Measurements from ENCODE around the gene HPCAL4.

DNA sequence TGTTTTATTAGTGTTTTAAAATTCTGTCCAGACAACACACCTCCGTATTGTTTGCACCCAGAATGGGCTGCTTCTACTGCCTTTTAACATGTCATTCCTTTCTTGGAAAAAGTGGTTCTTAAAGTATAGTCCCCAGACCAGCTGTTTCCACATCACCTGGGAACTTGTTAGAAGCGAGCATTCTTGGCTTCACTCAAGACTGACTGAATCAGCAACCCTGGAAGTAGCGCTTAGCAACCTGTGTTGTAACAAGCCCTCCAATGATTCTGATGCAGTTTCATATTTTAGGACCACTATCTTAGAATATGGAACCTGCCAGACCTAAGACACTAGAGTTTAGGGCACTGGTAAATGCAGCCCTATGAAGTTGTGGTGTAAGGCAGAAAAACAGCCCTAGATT, 41.5 kb upstream of the HPCAL4 start:
- TF ChIP-seq, protein P1, sequence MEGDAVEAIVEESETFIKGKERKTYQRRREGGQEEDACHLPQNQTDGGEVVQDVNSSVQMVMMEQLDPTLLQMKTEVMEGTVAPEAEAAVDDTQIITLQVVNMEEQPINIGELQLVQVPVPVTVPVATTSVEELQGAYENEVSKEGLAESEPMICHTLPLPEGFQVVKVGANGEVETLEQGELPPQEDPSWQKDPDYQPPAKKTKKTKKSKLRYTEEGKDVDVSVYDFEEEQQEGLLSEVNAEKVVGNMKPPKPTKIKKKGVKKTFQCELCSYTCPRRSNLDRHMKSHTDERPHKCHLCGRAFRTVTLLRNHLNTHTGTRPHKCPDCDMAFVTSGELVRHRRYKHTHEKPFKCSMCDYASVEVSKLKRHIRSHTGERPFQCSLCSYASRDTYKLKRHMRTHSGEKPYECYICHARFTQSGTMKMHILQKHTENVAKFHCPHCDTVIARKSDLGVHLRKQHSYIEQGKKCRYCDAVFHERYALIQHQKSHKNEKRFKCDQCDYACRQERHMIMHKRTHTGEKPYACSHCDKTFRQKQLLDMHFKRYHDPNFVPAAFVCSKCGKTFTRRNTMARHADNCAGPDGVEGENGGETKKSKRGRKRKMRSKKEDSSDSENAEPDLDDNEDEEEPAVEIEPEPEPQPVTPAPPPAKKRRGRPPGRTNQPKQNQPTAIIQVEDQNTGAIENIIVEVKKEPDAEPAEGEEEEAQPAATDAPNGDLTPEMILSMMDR (IDR thresholded peaks at IDR 0.05; ENCODE audit: insufficient read depth, low read depth, low read length): no peak
- no peak for TF ChIP-seq EZH2 (IDR thresholded peaks at IDR 0.05; ENCODE audit: insufficient read depth, low read length)

Measured in astrocyte (in vitro differentiated cells and primary cell).